ENCODE data around the gene TRIM24. TPM values are rescaled to one million over a fixed set of nuclear protein-coding genes. Genes with fewer than 3 reads are reported as not detected.
A peak's percentile ranks its signal among the peaks of the same experiment; 100 is the strongest.

The TRIM24 gene
- total and polyA plus RNA-seq, 2 of the 13 experiments (the other 11 are each of a cell fraction or from before 2014, with no cell fraction given) = 100 to 106 TPM

GRCh38 chr7:138460176-138460648 is at the start of gene TRIM24 (continued):
- TF ChIP-seq, protein P1, sequence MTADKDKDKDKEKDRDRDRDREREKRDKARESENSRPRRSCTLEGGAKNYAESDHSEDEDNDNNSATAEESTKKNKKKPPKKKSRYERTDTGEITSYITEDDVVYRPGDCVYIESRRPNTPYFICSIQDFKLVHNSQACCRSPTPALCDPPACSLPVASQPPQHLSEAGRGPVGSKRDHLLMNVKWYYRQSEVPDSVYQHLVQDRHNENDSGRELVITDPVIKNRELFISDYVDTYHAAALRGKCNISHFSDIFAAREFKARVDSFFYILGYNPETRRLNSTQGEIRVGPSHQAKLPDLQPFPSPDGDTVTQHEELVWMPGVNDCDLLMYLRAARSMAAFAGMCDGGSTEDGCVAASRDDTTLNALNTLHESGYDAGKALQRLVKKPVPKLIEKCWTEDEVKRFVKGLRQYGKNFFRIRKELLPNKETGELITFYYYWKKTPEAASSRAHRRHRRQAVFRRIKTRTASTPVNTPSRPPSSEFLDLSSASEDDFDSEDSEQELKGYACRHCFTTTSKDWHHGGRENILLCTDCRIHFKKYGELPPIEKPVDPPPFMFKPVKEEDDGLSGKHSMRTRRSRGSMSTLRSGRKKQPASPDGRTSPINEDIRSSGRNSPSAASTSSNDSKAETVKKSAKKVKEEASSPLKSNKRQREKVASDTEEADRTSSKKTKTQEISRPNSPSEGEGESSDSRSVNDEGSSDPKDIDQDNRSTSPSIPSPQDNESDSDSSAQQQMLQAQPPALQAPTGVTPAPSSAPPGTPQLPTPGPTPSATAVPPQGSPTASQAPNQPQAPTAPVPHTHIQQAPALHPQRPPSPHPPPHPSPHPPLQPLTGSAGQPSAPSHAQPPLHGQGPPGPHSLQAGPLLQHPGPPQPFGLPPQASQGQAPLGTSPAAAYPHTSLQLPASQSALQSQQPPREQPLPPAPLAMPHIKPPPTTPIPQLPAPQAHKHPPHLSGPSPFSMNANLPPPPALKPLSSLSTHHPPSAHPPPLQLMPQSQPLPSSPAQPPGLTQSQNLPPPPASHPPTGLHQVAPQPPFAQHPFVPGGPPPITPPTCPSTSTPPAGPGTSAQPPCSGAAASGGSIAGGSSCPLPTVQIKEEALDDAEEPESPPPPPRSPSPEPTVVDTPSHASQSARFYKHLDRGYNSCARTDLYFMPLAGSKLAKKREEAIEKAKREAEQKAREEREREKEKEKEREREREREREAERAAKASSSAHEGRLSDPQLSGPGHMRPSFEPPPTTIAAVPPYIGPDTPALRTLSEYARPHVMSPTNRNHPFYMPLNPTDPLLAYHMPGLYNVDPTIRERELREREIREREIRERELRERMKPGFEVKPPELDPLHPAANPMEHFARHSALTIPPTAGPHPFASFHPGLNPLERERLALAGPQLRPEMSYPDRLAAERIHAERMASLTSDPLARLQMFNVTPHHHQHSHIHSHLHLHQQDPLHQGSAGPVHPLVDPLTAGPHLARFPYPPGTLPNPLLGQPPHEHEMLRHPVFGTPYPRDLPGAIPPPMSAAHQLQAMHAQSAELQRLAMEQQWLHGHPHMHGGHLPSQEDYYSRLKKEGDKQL (CRISPR knock-in tag; IDR thresholded peaks at IDR 0.05; ENCODE audit: low read depth) = 0 out of 2 replicates have a peak, but pooled peaks have one; percentile 6
- TF ChIP-seq ZNF24 (IDR thresholded peaks at IDR 0.05) (no peak), ZNF343 (CRISPR knock-in tag; IDR thresholded peaks at IDR 0.05) (peak; percentile 37; the same call in 1 of the 2 replicates), ZNF225 (CRISPR knock-in tag; IDR thresholded peaks at IDR 0.05) (no peak), GPN1 (CRISPR knock-in tag; IDR thresholded peaks at IDR 0.05; ENCODE audit: borderline replicate concordance) (0 out of 2 replicates have a peak, but pooled peaks have one; percentile 18), ARID3A (IDR thresholded peaks at IDR 0.05; ENCODE audit: low read depth, low read length) (no peak), HDAC2 (CRISPR knock-in tag; IDR thresholded peaks at IDR 0.05) (peak; percentile 38; the same call in 1 of the 2 replicates), ZNF850 (CRISPR knock-in tag; conservative IDR thresholded peaks at IDR 0.05) (no peak), SMAD1 (CRISPR knock-in tag; IDR thresholded peaks at IDR 0.05; ENCODE audit: borderline replicate concordance, low read depth) (no peak), ZNF329 (CRISPR knock-in tag; IDR thresholded peaks at IDR 0.05; ENCODE audit: low read depth) (no peak; the same call in none of the 2 replicates), FOXK2 (IDR thresholded peaks at IDR 0.05) (no peak), ZNF747 (CRISPR knock-in tag; IDR thresholded peaks at IDR 0.05; ENCODE audit: borderline replicate concordance) (0 out of 2 replicates have a peak, but pooled peaks have one; percentile 6), ZNF724P (CRISPR knock-in tag; IDR thresholded peaks at IDR 0.05; ENCODE audit: borderline replicate concordance) (no peak; the same call in 1 of the 2 replicates), KMT2A (CRISPR knock-in tag; IDR thresholded peaks at IDR 0.05) (peak; percentile 90), ZBTB1 (CRISPR knock-in tag; IDR thresholded peaks at IDR 0.05; ENCODE audit: borderline replicate concordance) (no peak), TEF (CRISPR knock-in tag; IDR thresholded peaks at IDR 0.05) (no peak), ZMYM3 (CRISPR knock-in tag; IDR thresholded peaks at IDR 0.05) (peak; percentile 60), E2F5 (CRISPR knock-in tag; conservative IDR thresholded peaks at IDR 0.05) (no peak), ZNF460 (CRISPR knock-in tag; IDR thresholded peaks at IDR 0.05; ENCODE audit: borderline replicate concordance) (no peak), ZNF772 (CRISPR knock-in tag; IDR thresholded peaks at IDR 0.05) (peak; percentile 41; the same call in 1 of the 2 replicates)
- TF ChIP-seq, protein P2, sequence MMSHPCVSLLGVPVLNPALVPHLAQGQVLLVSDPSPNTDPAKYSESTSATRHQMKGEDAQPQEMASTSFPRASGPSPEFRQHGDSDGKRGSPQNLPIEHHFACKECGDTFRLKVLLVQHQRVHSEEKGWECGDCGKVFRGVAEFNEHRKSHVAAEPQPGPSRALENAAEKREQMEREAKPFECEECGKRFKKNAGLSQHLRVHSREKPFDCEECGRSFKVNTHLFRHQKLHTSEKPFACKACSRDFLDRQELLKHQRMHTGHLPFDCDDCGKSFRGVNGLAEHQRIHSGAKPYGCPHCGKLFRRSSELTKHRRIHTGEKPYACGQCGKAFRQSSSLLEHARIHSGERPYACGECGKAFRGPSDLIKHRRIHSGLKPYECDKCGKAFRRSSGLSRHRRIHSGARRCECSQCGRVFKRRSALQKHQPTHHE (CRISPR knock-in tag; IDR thresholded peaks at IDR 0.05; ENCODE audit: borderline replicate concordance) = peak; percentile 69; the same call in 1 of the 2 replicates
